Tongue (tissue), 2 donors: ENCODE measurements around the gene APEX1. TPM values are rescaled to one million over a fixed set of nuclear protein-coding genes. Genes with fewer than 3 reads are reported as not detected.

Experiments
- small RNA-seq: library from RNA; depleted of rRNA; stranded (forward); fragments of <200 nt; gene quantifications from one replicate; pipeline ENCODE3, GENCODE V24; 2014; ENCODE audit warnings: low replicate concordance
- total RNA-seq: library from RNA; depleted of rRNA; stranded (reverse); fragments of >200 nt; gene quantifications from one replicate; pipeline ENCODE4 v1.2.3, GENCODE V29; 2014

The APEX1 gene
- total RNA-seq, 1 donor from 2014 or later = 49.1 TPM

Small RNA genes within 50 kb of the gene (small RNA-seq; reads per million reads assigned to genes)
- not detected for gene RNA5SP382

Other genes starting within 250 kb of the APEX1 start
- not detected for gene OR11H6, start 231.5 kb upstream of the APEX1 start, total RNA-seq
- gene OR11H7, start 226.2 kb upstream of the APEX1 start, total RNA-seq = not detected
- not detected for gene OR11H4, start 215.9 kb upstream of the APEX1 start, total RNA-seq
- gene TTC5, start 149.3 kb upstream of the APEX1 start, total RNA-seq = 23.3 TPM
- gene CCNB1IP1, start 121.9 kb upstream of the APEX1 start, total RNA-seq = 72.5 TPM
- 14.2 TPM for gene PARP2, start 111.6 kb upstream of the APEX1 start, total RNA-seq
- gene TEP1, start 41.7 kb upstream of the APEX1 start, total RNA-seq = 13.3 TPM
- 1.9 TPM for gene KLHL33, start 19.1 kb upstream of the APEX1 start, total RNA-seq
- 32.6 TPM for gene OSGEP, start 414 bp upstream of the APEX1 start, total RNA-seq
- 19.5 TPM for gene PIP4P1, start 6.2 kb downstream of the APEX1 start, total RNA-seq
- 9.2 TPM for gene PNP, start 14.2 kb downstream of the APEX1 start, total RNA-seq
- gene RNASE10, start 50.3 kb downstream of the APEX1 start, total RNA-seq = not detected
- gene RNASE9, start 105.8 kb downstream of the APEX1 start, total RNA-seq = not detected
- not detected for gene RNASE11, start 132.8 kb downstream of the APEX1 start, total RNA-seq
- gene RNASE12, start 136.2 kb downstream of the APEX1 start, total RNA-seq = not detected
- not detected for gene OR6S1, start 186.5 kb downstream of the APEX1 start, total RNA-seq
- 21.0 TPM for gene RNASE4, start 229.3 kb downstream of the APEX1 start, total RNA-seq
- 4.3 TPM for gene ANG, start 233.5 kb downstream of the APEX1 start, total RNA-seq